Omental fat pad (tissue), 4 donors: ENCODE data around the gene ETFB. TPM values are rescaled to one million over a fixed set of nuclear protein-coding genes. Genes with fewer than 3 reads are reported as not detected.

Experiments
- ATAC-seq: fragments of 150-250 bp; one replicate; pipeline ENCODE4 v1.9.1; 2016; ENCODE audit warnings: mild to moderate bottlenecking, moderate library complexity; ENCODE audit not compliant: low FRiP score
- DNase-seq: peaks from one replicate; pipeline ENCODE4 v3.0.0-alpha.2; 2019; ENCODE audit warnings: low spot score
- total RNA-seq, 4 donors: library from RNA; depleted of rRNA; stranded (reverse); fragments of >200 nt; gene quantifications; one replicate each; pipeline ENCODE4 v1.1.0, GENCODE V29; 2016
- TF ChIP-seq, protein P1 (sequence below), 3 donors: fragments of 450-650 bp; IDR thresholded peaks; one replicate each; pipeline ENCODE4 v1.5.1; 2016 to 2017; ENCODE audit warnings: antibody characterized with exemption in 3 of 3, mild to moderate bottlenecking in 3 of 3, moderate library complexity in 2 of 3

ETFB gene
- total RNA-seq, 4 donors from 2014 or later, result 136 to 251 (median 166) TPM

GRCh38 chr19:51318687-51319648 lies 47.2 kb downstream of the ETFB start:
- TF ChIP-seq, protein P1, sequence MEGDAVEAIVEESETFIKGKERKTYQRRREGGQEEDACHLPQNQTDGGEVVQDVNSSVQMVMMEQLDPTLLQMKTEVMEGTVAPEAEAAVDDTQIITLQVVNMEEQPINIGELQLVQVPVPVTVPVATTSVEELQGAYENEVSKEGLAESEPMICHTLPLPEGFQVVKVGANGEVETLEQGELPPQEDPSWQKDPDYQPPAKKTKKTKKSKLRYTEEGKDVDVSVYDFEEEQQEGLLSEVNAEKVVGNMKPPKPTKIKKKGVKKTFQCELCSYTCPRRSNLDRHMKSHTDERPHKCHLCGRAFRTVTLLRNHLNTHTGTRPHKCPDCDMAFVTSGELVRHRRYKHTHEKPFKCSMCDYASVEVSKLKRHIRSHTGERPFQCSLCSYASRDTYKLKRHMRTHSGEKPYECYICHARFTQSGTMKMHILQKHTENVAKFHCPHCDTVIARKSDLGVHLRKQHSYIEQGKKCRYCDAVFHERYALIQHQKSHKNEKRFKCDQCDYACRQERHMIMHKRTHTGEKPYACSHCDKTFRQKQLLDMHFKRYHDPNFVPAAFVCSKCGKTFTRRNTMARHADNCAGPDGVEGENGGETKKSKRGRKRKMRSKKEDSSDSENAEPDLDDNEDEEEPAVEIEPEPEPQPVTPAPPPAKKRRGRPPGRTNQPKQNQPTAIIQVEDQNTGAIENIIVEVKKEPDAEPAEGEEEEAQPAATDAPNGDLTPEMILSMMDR (IDR thresholded peaks at IDR 0.05), result no peak
- no peak for DNase-seq
- ATAC-seq, result no peak

DNA sequence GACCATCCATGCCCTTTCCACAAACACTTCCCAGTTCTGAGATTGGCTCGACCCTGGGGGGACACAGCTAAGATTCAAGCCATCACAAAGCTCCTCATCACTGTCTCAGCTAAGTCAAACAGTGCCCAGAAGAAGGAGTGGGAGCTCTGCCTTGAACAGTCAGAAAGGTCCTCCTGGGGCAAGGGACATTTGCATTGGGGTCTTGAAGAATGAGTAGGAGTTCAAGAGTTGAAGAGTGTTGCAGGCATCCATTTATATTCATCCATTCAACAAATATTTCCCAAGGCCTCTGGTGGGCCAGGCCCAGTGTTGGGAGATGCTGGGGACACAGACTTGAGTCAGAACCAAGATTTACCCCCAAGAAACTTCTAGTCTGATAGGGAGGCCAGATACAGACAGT lies 48.2 kb downstream of the ETFB start:
- ATAC-seq (no peak), DNase-seq (no peak)
- TF ChIP-seq, protein P1 (IDR thresholded peaks at IDR 0.05), result no peak

DNA sequence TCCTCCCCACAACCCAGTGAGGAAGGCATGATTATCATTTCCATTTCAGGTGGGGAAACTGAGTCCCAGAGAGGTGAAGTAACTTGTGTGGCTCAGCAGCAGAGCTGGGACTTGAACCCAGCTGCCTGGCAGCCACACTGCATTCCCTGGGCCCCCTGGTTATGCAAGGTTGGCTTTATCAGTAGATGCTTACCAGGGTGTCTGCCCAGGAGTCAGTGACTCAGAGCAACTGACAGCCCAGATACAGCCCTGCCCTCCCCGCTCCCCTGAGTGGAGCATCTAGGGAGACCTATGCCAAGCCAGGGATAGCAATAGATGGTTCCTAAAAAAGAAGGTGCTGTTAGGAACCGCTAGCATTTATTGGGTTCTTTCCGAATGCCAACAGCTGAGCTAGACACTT lies 48.8 kb downstream of the ETFB start:
- DNase-seq (no peak), ATAC-seq (no peak)
- TF ChIP-seq, protein P1 (IDR thresholded peaks at IDR 0.05), result no peak

DNA sequence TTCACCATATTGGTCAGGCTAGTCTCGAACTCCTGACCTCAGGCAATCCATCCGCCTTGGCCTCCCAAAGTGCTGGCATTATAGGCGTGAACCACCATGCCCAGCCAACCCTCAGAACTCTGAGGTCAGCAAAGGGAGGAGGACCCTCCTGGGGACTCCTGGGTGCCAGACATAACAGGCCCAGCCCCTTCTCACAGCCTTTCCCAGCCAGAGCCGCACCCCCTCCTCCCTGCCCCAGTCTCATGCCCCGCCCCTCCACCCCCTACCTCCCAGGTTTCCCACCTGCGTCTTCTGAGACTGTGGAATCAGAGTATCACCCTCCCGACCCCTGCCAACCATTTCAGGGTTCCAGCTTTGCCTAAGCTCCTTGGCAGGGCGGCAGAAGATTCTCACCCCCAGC lies 49.5 kb downstream of the ETFB start:
- DNase-seq (no peak), ATAC-seq (no peak)
- TF ChIP-seq, protein P1 (IDR thresholded peaks at IDR 0.05), result no peak

- ATAC-seq, result no peak
- TF ChIP-seq, protein P1 (IDR thresholded peaks at IDR 0.05), result no peak
- no peak for DNase-seq
Measured at GRCh38 chr19:51311351-51312257, 54.6 kb downstream of the ETFB start, which contains the start of gene IGLON5. Gene IGLON5, plus strand, starts transcription at chr19:51311644. Its CDS starts 204 bp downstream, at chr19:51311848.

DNA sequence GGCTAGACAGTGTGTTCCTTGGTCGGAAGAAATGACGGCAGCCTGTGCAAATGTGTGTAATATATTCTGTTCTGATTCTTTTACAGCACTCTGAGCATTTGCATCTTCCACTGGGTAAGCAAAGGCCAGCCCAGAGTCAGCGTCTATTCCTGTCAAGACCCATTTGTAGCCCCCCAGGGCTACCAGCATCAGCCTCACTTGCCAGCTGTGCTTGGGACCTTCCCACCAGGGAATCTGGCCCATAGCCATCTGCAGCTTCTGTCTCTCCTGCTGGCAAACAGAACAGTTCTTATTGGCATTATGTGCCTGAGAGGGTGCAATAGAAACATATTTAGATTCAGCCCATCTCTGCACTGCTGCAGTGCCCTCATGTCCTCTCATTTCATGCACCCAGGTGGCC lies 60.7 kb downstream of the ETFB start:
- DNase-seq (no peak), ATAC-seq (no peak)
- TF ChIP-seq, protein P1 (IDR thresholded peaks at IDR 0.05), result no peak
